HG02763 (cell line): Measurements from ENCODE around the gene PLPP6.
"Not testable (repeated sequence)": the region's sequence is repeated elsewhere in the genome, so short reads cannot be mapped to it uniquely, and the experiment has no call there.

Experiments used
- ATAC-seq: cut with Tn5 transposase; IDR thresholded peaks from one replicate; pipeline ENCODE4 v1.9.1; 2021; ENCODE audit warnings: mild to moderate bottlenecking, moderate library complexity; ENCODE audit not compliant: unreplicated experiment

PLPP6 gene

GRCh38 chr9:4662108-4662988 lies at the start of gene PLPP6:
Gene PLPP6 (plus strand): TSS chr9:4662294. CDS start chr9:4662376, 82 bp downstream.
- peak; percentile 85 for ATAC-seq

DNA sequence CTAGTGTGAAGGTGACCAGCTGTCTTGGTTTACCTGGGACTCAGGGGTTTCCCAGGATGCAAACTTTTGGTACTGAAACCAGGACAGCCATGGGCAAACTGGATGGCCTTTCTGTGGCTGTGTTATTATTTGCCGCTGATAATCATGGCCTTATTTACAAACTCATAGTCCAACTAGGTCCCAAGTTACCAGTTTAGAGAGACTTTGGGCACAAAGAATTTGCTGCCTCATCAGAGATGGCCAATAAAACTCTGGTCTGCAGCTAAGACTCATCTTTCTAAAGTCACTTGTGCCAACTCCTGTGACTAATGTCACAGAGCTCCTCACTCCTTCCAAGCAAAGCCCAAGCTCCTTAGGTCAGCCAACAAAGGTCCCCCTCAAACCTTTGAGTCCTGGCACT lies 47.5 kb upstream of the PLPP6 start:
- no peak for ATAC-seq

GRCh38 chr9:4615251-4615650 lies 46.8 kb upstream of the PLPP6 start:
- ATAC-seq, result no peak

DNA sequence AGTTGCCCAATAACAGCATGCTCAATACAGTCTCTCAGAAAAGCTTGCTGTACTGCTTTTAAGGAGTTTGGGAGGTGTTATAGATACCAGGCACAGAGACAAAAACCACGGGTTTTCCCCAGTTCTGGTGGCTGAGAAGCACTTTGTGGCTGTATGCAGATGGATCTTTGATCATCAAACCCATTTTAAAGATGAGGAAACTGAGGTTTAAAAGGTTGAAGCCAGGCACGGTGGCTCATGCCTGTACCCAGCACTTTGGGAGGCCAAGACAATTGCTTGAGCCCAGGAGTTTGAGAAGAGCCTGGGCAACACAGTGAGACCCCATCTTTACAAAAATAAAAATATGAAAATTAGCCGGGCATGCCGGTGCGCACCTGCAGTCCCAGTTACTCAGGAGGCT lies 46.3 kb upstream of the PLPP6 start:
- no peak for ATAC-seq

GRCh38 chr9:4617752-4618151 lies 44.3 kb upstream of the PLPP6 start:
- no peak for ATAC-seq

DNA sequence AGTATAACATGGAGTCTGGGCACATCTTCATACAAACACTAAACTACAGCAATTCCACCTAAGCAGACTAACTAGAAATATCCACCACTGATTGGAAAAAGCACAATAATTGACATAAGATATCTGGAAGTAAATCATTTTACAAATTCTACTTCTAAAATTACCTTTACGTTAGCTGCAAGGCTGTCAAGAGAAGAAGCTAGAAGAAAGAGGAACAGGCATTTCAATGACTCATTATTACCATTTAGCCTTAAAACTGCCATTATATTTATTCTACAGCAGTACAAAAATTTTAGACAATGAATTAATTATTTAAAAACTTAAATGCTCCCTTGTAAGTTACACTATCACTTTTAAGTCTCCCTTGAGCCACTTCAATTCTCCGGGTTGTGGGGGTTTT lies 43.4 kb upstream of the PLPP6 start:
- no peak for ATAC-seq

DNA sequence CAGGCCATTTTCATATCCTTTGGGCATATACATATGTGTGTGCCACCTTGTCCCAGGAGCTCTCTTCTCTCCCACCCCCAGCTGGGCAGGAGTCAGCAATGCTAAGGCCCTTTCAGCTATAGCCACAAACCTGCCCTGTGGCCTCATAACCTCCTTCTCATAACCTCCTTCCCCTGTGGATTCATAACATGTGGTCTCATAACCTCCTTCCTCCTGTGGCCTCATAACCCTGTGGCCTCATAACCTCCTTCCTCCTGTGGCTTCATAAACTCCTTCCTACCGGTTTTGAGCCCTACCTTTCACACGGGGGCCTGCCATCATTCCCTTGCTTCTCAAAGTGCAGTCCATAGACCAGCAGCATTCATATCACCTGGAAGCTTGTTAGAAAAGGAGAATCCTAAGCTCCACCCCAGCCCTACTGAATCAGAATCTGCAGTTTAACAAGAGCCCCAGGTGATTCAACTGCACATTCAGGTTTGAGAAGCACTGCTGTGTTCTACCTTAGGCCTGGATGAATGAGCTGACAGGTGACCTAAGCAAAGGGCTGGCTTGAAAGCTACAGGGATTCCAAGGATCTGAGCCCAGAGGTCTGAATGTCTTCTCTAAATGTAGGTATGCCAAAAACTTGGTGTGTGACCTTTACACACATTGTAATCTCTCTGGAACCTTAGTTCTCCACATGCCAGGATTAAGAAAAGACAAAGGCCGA lies 41.9 kb upstream of the PLPP6 start:
- no peak for ATAC-seq

DNA sequence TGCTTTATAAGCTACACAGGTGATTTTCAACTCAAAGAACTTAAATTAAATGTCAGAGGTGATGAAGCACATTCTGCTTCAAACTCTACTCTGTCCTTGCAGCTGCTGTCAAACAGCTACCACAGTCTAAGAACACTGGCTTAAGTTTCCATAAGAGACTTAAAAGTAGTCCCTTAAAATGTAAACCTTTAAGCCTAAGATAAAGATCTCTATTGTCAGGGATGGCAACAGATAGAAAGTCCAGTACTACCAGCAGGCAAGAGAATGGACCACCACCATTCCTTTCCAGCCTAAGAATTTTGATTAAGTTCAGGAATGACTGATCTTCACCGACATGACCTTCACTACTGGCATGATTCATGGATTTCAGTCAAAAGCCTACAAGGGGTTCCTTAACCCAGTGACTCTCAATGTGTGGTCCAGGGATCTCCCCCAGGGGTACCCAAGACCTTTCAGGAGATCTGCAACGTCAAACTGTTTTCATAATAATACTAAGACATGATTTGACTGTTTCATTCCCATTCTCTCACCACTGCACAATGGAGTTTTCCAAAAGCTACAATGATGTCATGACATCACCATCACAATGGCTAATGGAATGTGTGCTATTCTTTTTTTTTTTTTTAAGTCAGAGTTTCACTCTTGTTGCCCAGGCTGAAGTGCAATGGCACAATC lies 41.1 kb upstream of the PLPP6 start:
- ATAC-seq, result no peak

DNA sequence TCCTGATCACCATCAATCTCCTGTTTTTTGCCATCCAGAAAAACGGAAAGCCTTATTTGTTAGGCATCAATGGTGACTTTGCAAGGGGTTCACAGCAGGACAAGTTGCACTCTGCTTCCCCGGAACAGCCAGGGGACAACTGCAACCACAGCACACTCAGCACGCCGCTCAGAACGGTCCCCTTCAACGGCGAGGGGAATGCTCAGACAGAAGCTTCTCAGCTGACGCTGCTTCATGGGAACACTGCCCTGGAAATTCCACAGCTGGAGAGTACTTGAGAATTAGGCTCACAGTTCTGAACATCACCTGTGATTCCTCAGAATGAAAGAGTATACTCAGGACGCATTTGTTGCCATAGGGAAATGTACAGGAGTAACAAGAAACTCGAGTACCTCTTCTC lies 40.1 kb upstream of the PLPP6 start:
- ATAC-seq, result no peak

GRCh38 chr9:4630836-4631235 lies 31.3 kb upstream of the PLPP6 start:
- no peak for ATAC-seq

DNA sequence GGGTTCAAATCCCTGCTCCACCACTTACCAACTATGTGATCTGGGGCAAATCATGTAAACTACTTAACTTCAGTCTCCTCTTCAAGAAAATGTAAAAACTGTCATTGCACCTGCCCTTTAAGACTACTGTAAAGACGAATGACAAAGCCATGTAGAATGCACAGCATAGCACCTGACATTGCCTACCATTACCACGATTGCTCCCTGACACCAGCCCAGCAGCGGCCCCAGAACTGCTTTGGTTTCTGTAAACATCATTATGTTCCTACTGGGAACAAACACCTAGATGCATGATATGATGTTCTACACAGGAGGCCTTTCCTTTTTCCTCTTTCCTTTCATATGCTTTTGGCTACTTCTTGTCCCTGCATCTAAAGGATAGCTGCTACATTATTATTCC lies 23.1 kb upstream of the PLPP6 start:
- no peak for ATAC-seq

DNA sequence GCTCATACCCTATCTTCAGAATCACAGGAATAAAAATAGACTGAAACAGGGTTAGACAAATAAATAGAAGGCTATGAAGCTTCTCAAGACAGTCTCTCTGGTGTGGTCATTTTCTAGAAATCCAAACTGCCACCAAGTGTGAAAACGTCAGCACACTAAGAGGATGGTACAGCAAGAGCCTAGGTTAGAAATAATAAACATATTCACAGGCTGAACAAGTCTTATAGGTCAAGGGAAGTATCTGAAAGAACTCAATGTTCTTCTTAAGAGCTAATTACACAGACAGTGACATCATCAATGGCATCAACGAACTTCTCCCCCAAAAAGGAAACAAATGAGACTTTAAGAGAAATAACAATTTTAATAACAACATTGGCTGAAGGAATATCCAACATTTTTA lies 22.7 kb upstream of the PLPP6 start:
- no peak for ATAC-seq

DNA sequence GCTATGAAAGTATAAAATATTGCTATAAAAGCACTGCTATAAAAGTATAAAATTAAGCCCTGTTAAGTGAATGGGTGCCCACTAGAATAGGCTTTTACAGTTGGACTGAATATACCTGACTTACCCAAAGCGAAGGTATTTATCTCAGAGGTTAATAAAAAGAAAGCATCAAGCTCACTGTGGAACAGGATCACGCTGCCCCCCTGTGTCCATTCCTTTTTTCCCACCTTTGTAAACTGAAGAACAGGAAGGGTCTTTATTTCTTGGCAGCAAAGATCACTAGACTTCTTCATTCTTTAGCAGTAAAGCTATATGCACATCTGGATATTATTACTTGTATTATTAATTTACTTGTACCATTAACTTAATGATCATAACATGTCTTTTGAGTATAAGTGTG lies 22.1 kb upstream of the PLPP6 start:
- no peak for ATAC-seq

DNA sequence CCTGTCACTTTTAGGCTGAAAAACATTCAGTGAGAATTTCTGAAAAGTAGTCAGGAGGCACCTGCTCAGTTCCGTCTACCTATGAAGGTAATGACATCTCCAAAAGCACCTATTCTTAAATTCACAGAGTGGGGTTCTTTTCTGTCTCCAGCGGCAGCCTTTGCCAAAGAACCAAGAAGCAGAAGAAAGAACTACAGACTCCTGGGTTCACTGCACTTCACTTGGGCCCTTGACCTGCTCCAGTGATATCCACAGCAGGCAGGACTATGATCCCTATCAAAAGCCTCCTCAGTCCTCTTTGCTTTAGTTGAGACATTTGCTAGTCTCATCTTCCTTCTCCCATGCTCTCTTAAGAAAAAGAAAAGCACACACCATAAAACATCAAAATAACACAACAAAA lies 19.7 kb upstream of the PLPP6 start:
- no peak for ATAC-seq

DNA sequence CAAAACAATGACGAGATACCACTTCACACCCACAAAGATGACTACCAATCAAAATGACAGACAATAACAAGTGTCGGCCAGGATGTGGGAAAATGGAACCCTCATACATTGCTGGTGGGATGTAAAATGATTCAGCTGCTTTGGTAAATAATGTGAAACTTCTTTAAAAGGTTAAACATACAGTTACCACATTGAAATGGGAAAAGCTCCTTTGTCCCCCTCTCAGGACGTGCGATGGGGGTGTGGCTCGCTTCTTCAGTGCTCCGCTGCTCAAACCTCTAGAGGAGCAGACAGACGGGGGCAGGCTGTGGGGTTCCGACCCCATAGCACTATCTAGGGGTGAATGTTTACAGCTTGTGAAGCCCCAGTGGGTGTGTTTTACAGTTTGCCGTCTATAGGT lies 8.0 kb upstream of the PLPP6 start:
- no peak for ATAC-seq

DNA sequence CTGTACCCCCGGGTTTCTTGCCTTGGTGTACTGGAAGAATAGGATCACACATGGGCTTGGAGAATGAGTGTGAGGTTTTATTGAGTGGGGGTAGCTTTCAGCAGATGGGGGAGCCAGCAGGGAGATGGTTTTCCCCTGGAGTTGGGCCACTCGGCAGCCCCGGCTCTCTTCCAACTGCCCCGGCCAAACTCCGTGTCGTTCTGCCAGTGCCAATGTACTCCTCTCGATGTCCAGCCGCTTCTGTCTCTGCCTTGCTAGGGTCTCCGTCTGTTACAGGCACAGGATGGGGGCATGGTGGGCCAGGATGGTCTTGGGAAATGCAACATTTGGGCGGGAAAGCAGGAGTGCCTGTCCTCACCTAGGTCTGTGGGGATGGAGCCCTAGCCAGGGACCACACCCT lies 7.6 kb upstream of the PLPP6 start:
- no peak for ATAC-seq

DNA sequence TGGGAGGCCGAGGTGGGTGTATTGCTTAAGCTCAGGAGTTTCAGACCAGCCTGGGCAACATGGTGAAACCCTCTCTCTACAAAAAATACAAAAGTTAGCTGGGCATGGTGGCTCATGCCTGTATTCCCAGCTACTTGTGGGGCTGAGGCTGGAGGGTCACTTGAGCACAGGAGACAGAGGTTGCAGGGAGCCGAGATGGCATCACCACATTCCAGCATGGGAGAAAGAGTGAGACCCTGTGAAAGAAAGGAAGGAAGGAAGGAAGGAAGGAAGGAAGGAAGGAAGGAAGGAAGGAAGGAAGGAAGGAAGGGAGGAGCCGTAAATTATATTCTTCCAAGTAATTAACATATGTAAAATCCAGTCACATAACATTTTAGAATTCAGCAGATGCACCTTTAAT lies 5.9 kb upstream of the PLPP6 start:
- not testable (repeated sequence) for ATAC-seq

DNA sequence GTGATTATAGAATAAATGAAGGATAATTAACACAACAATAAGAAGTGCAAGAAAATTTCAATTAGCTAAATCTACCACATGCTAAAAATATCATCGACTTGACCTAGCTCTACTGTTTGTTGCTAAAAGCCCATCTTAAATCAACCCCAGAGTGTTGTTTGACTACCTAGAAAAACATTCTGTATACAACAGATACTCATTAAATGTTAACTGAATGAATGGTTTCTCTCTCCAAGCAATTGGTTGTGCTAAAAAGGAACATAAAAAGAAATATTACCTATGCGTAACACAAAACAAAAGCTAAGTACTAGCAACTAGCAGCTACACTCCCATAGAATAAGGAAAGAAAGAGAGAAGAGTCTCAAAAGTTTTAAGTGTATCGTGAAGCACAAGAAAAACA lies 5.5 kb upstream of the PLPP6 start:
- no peak for ATAC-seq

- ATAC-seq, result no peak
Measured at GRCh38 chr9:4657426-4658159, 4.5 kb upstream of the PLPP6 start.

DNA sequence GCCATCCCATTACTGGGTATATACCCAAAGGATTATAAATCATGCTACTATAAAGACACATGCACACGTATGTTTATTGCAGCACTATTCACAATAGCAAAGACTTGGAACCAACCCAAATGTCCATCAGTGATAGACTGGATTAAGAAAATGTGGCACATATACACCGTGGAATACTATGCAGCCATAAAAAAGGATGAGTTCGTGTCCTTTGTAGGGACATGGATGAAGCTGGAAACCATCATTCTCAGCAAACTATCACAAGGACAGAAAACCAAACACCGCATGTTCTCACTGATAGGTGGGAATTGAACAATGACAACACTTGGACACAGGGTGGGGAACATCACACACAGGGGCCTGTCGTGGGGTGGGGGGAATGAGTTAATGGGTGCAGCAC lies 1.4 kb upstream of the PLPP6 start:
- ATAC-seq, result not testable (repeated sequence)

DNA sequence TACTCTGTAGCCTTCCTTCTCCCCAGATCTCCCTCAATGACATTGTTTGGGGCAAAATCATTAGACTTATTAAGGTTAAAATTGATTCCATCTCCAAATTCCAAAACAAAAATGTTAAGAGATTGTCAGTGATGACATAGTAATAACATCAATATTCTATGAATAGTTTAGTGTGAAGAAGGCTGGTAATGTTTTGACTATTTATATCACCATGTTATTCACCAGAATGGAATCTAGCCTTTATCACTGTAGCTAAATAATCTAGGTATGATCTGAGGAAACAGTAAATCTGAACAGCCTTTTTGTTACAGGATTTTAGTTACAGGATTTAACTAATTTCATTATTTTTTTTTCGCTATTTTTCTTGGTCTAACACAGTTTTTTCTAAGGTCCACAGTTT lies 929 bp upstream of the PLPP6 start:
- no peak for ATAC-seq
